ENCODE results near the gene FMNL2.

DNA sequence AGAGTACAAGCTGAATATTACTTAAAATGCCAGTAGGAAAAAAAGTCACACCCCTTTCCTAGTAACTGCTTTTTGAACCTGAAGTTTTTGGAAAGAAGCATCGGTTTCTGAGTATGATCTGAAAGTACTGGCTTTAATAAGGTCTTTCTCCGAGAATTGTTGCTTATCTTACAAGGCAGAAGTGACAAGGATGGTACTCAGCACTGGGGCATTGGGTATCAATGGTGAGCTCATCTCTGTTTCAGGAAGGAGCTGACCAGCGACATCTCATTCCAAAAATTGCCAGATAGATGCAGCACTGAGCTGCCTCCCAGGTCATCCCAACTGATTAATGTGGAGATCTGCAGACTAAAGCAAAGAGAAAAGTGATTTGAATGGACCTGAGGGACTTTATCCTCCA is 85.4 kb downstream of the FMNL2 start:
- TF ChIP-seq EZH2phosphoT487 (IDR thresholded peaks at IDR 0.05; ENCODE audit: insufficient read depth, low read depth) (no peak), EZH2 (IDR thresholded peaks at IDR 0.05; ENCODE audit: insufficient read depth, poor library complexity, severe bottlenecking) (no peak)
